HPDE6-E6E7 (cell line): ENCODE data around the gene CCDC122.

Experiments used
- DNase-seq: peaks from one replicate; pipeline ENCODE4 v3.0.0; 2011; ENCODE audit warnings: missing footprints; ENCODE audit errors: extremely low spot score

Gene CCDC122

GRCh38 chr13:43802511-43802910 is 77.0 kb downstream of the CCDC122 start:
- no peak for DNase-seq

- DNase-seq = no peak
Observed at GRCh38 chr13:43800828-43801227, 78.7 kb downstream of the CCDC122 start.

GRCh38 chr13:43799191-43799590 is 80.3 kb downstream of the CCDC122 start:
- no peak for DNase-seq

GRCh38 chr13:43797869-43798268 is 81.7 kb downstream of the CCDC122 start:
- DNase-seq = no peak

GRCh38 chr13:43797159-43797558 is 82.4 kb downstream of the CCDC122 start:
- DNase-seq = no peak

- DNase-seq = no peak
Observed at GRCh38 chr13:43794416-43794815, 85.1 kb downstream of the CCDC122 start.

GRCh38 chr13:43792076-43792881 is 87.3 kb downstream of the CCDC122 start:
- no peak for DNase-seq

- no peak for DNase-seq
Observed at GRCh38 chr13:43787997-43788396, 91.5 kb downstream of the CCDC122 start.

GRCh38 chr13:43787518-43787891 is 92.0 kb downstream of the CCDC122 start:
- DNase-seq = no peak

GRCh38 chr13:43786766-43787517 is 92.6 kb downstream of the CCDC122 start, which contains the start of gene ENOX1:
Gene ENOX1 (minus strand): TSS chr13:43786972.
- no peak for DNase-seq

GRCh38 chr13:43786472-43786765 is 93.1 kb downstream of the CCDC122 start:
- no peak for DNase-seq
